ENCODE measurements around the gene NLRP6.

GRCh38 chr11:279966-280705 is 1.9 kb downstream of the NLRP6 start:
- TF ChIP-seq GATA2 (IDR thresholded peaks at IDR 0.05; ENCODE audit: low read depth, low read length): no peak
- TF ChIP-seq GATA3 (IDR thresholded peaks at IDR 0.05; ENCODE audit: low read depth, low read length): no peak
